ENCODE measurements around the gene KCTD1.

The KCTD1 gene

DNA sequence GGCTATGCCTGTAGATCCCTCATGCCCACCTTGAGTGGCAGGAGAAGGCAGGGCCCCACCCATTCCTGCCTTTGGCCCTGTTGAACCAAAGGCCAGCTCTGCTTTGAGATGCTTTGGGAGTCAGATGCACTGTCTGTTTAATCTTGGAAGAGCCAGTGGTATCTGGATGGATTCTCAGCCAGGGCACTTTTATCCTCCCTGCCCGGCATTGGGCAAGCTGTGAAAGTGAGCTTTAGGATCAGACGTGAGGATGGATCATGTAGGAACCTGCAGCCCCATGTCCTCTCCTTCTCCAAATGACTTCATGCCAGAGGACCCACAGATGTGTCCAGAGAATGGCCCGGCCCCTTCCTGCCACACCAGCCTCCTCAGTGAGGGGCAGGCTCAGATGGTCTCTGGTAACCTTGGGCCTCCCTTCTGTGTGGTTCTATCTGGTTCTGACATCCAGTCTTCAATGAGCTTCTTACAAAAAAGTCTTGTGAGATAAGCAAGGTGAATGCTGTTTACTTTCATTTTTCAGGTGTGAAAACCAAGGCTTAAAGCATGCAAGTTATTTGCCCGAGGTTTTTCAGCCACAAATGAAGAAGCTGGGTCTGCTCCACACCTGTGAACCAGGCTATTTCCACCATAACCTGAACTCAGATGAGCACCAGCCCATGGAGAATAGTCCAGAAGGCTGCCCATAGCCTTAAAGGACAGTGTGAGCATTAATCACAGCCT is 123.8 kb downstream of the KCTD1 start:
- Histone ChIP-seq H3K27me3 (replicated peaks in 2 of 5; ENCODE audit: control insufficient read depth in 4 of 5, insufficient read depth in 5 of 5, low read length in 4 of 5) (no peaks in the 10 kb centered on the region), H3K4me3 (ENCODE audit: control insufficient read depth in 1 of 7, extremely low read depth in 1 of 7, insufficient read depth in 4 of 7, low read depth in 2 of 7, low read length in 6 of 7) (no peak overlapping the region), H3K4me1 (ENCODE audit: control extremely low read depth in 1 of 4, control insufficient read depth in 4 of 4, insufficient read depth in 4 of 4, low read length in 3 of 4) (peaks cover 0 to 2% (median 0%) of the 10 kb centered on the region in 4 experiments), H3K36me3 (ENCODE audit: control insufficient read depth in 4 of 4, insufficient read depth in 4 of 4, low read length in 3 of 4) (no peaks in the 10 kb centered on the region), H3K9me3 (ENCODE audit: control extremely low read depth in 1 of 5, control insufficient read depth in 4 of 5, insufficient read depth in 2 of 5, low read depth in 1 of 5, low read length in 4 of 5) (no peaks in the 10 kb centered on the region), H3K27ac (ENCODE audit: insufficient read depth in 1 of 2, low read depth in 1 of 2, low read length in 2 of 2, poor library complexity in 1 of 2, severe bottlenecking in 2 of 2) (no peak overlapping the region)
- ChIA-PET CTCF (no interaction called here), POLR2A (no interaction called here)
- no peak for DNase-seq
- WGBS (ENCODE audit: insufficient coverage): 88% methylated on average over 2 of the region's 4 CpGs

DNA sequence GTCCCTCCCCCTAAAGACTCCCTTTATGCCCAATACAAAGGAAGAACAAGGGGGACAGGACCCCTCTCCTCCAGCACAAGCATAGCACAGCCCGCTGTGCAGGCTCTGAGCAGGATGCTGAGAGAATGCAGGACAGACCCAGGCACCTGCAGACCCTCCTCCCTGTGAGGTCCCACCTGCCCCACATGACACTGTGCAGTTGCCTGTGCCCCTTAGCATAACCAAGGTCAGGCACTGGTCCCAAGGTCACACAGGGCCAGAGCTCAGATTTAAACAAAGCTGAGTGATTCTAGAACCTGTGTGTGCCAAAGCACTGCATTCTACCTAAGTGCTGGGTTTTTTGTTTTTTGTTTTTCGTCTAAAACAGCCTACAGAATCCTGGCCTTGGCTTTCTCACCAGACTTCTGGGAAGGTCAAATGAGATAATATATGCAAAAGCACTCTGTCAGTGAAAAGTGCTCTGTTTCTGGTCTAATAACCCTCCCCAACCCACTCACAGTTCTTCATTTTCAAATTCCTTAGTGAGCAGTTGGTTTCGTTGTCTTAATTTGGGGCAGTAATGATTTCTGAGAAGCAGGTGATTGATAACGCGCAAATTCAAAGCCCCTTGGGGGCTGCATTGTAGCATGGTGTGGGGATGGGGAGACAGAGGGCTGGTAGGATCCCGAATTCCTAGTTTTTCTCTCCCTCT is 125.7 kb downstream of the KCTD1 start:
- Histone ChIP-seq H3K9me3 (ENCODE audit: control extremely low read depth in 1 of 5, control insufficient read depth in 4 of 5, insufficient read depth in 2 of 5, low read depth in 1 of 5, low read length in 4 of 5) (no peaks in the 10 kb centered on the region), H3K27ac (ENCODE audit: insufficient read depth in 1 of 2, low read depth in 1 of 2, low read length in 2 of 2, poor library complexity in 1 of 2, severe bottlenecking in 2 of 2) (no peak overlapping the region), H3K36me3 (ENCODE audit: control insufficient read depth in 4 of 4, insufficient read depth in 4 of 4, low read length in 3 of 4) (no peaks in the 10 kb centered on the region), H3K4me3 (ENCODE audit: control insufficient read depth in 1 of 7, extremely low read depth in 1 of 7, insufficient read depth in 4 of 7, low read depth in 2 of 7, low read length in 6 of 7) (no peak overlapping the region), H3K4me1 (ENCODE audit: control extremely low read depth in 1 of 4, control insufficient read depth in 4 of 4, insufficient read depth in 4 of 4, low read length in 3 of 4) (peaks cover 0 to 2% (median 0%) of the 10 kb centered on the region in 4 experiments), H3K27me3 (replicated peaks in 2 of 5; ENCODE audit: control insufficient read depth in 4 of 5, insufficient read depth in 5 of 5, low read length in 4 of 5) (no peaks in the 10 kb centered on the region)
- no peak for DNase-seq
- ChIA-PET POLR2A (interaction anchor here (0.6 kb wide), 1 partner anchor 8 kb away, joined by 4 read pairs; no protein-coding TSS in a partner anchor), CTCF (no interaction called here)
- WGBS (ENCODE audit: insufficient coverage): no CpG with 5 or more reads among the region's 6 CpGs

DNA sequence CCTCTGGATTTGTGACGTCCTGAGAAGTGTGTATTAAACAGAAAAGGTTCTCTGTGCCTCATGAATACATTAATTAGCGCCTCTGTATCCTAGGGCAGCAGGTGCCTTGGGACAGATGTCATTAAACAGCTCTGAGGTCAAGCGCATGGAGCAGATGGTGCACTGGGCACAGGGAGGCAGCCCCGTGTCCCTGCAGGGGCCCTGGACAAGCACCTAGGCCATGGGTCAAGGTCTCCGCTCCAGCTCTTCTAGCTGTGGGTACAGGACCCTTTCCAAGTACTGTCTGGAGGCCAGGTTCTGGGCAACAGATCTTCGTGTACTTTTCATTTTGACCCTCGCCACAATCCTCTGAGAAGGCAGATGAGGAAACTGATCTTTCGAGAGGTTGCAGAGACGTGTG is 126.4 kb downstream of the KCTD1 start:
- Histone ChIP-seq H3K9me3 (ENCODE audit: control extremely low read depth in 1 of 5, control insufficient read depth in 4 of 5, insufficient read depth in 2 of 5, low read depth in 1 of 5, low read length in 4 of 5) (no peaks in the 10 kb centered on the region), H3K27ac (ENCODE audit: insufficient read depth in 1 of 2, low read depth in 1 of 2, low read length in 2 of 2, poor library complexity in 1 of 2, severe bottlenecking in 2 of 2) (no peak overlapping the region), H3K36me3 (ENCODE audit: control insufficient read depth in 4 of 4, insufficient read depth in 4 of 4, low read length in 3 of 4) (no peaks in the 10 kb centered on the region), H3K4me1 (ENCODE audit: control extremely low read depth in 1 of 4, control insufficient read depth in 4 of 4, insufficient read depth in 4 of 4, low read length in 3 of 4) (peaks cover 0 to 2% (median 0%) of the 10 kb centered on the region in 4 experiments), H3K27me3 (replicated peaks in 2 of 5; ENCODE audit: control insufficient read depth in 4 of 5, insufficient read depth in 5 of 5, low read length in 4 of 5) (no peaks in the 10 kb centered on the region), H3K4me3 (ENCODE audit: control insufficient read depth in 1 of 7, extremely low read depth in 1 of 7, insufficient read depth in 4 of 7, low read depth in 2 of 7, low read length in 6 of 7) (no peak overlapping the region)
- ChIA-PET CTCF (no interaction called here), POLR2A (no interaction called here)
- 96% methylated on average over 9 of the region's 9 CpGs for WGBS (ENCODE audit: insufficient coverage)
- DNase-seq: no peak

DNA sequence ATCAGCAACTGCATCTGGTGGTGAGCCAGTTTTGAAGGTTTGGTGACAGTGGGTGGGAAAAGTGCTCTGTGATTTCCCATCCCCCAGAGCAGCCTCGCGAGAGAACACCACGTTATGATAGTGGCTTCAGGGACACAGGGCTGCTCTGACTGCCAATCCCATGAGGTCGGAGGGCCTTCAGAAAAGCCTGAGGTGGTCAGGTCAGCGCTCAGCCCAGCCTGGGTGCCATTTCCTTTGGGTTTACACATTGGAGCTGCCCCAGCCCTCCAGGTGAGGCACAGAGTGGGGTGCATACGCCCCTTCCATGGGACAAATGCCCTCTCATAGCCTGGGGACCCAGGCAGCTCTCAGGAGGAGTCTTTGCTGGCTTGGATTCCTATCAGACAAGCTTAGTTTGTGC is 126.8 kb downstream of the KCTD1 start:
- H3K4me1 ChIP-seq (ENCODE audit: control extremely low read depth in 1 of 4, control insufficient read depth in 4 of 4, insufficient read depth in 4 of 4, low read length in 3 of 4): peaks cover 0 to 2% (median 0%) of the 10 kb centered on the region in 4 experiments
- no peaks in the 10 kb centered on the region for H3K36me3 ChIP-seq (ENCODE audit: control insufficient read depth in 4 of 4, insufficient read depth in 4 of 4, low read length in 3 of 4)
- H3K4me3 ChIP-seq (ENCODE audit: control insufficient read depth in 1 of 7, extremely low read depth in 1 of 7, insufficient read depth in 4 of 7, low read depth in 2 of 7, low read length in 6 of 7): no peak overlapping the region
- no peaks in the 10 kb centered on the region for H3K27me3 ChIP-seq (replicated peaks in 2 of 5; ENCODE audit: control insufficient read depth in 4 of 5, insufficient read depth in 5 of 5, low read length in 4 of 5)
- DNase-seq: no peak
- 93% methylated on average over 6 of the region's 6 CpGs for WGBS (ENCODE audit: insufficient coverage)
- H3K9me3 ChIP-seq (ENCODE audit: control extremely low read depth in 1 of 5, control insufficient read depth in 4 of 5, insufficient read depth in 2 of 5, low read depth in 1 of 5, low read length in 4 of 5): no peaks in the 10 kb centered on the region
- H3K27ac ChIP-seq (ENCODE audit: insufficient read depth in 1 of 2, low read depth in 1 of 2, low read length in 2 of 2, poor library complexity in 1 of 2, severe bottlenecking in 2 of 2): no peak overlapping the region
- POLR2A ChIA-PET: no interaction called here
- CTCF ChIA-PET: no interaction called here

DNA sequence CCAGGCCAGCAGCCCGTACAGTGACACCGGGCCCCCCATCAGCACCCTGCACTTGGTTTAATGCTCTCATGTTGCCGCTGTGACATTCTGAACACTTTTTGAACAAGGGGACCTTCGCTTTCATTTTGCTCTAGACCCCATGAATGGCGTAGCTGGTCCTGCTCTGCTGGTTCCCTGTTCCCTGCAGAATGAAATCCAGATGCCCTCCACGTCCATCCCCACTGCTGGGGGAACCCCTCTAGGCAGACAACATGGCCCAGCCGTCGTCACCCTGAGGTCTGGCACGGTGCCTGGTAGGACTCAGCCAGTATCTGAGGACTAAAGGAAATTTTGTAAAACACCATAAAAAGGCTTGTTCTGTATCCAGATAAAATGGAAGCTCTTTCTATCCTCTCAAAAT is 128.6 kb downstream of the KCTD1 start:
- CTCF ChIA-PET: interaction anchor here (1.3 kb wide), 1 partner anchor 12 kb away, joined by 5 read pairs; no protein-coding TSS in a partner anchor
- DNase-seq: no peak
- WGBS (ENCODE audit: insufficient coverage): 90% methylated on average over 9 of the region's 9 CpGs
- Histone ChIP-seq H3K4me3 (ENCODE audit: control insufficient read depth in 1 of 7, extremely low read depth in 1 of 7, insufficient read depth in 4 of 7, low read depth in 2 of 7, low read length in 6 of 7) (no peak overlapping the region), H3K27ac (ENCODE audit: insufficient read depth in 1 of 2, low read depth in 1 of 2, low read length in 2 of 2, poor library complexity in 1 of 2, severe bottlenecking in 2 of 2) (no peak overlapping the region), H3K36me3 (ENCODE audit: control insufficient read depth in 4 of 4, insufficient read depth in 4 of 4, low read length in 3 of 4) (no peaks in the 10 kb centered on the region), H3K9me3 (ENCODE audit: control extremely low read depth in 1 of 5, control insufficient read depth in 4 of 5, insufficient read depth in 2 of 5, low read depth in 1 of 5, low read length in 4 of 5) (no peaks in the 10 kb centered on the region), H3K4me1 (ENCODE audit: control extremely low read depth in 1 of 4, control insufficient read depth in 4 of 4, insufficient read depth in 4 of 4, low read length in 3 of 4) (peaks cover 0 to 2% (median 0%) of the 10 kb centered on the region in 4 experiments), H3K27me3 (replicated peaks in 2 of 5; ENCODE audit: control insufficient read depth in 4 of 5, insufficient read depth in 5 of 5, low read length in 4 of 5) (no peaks in the 10 kb centered on the region)
- POLR2A ChIA-PET: no interaction called here

DNA sequence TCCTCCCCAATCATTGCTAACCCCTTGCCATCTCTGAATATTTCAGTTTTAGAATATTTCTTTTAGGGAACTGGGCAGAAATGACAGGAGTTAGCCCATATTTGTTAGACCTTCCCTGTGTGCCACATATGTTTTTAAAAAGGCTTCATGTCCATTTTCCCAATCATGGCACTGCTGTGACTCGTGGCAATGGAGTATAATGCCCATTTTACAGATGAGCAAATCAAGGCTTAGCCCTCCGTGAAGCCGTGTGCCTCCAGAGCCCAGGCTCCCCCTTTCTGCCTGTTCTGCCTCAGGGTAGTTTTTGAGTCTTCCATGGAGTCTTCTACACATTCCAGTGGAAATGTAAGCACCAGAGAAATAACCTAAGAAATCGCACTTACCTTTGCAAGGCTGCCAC is 130.1 kb downstream of the KCTD1 start:
- H3K9me3 ChIP-seq (ENCODE audit: control extremely low read depth in 1 of 5, control insufficient read depth in 4 of 5, insufficient read depth in 2 of 5, low read depth in 1 of 5, low read length in 4 of 5): no peaks in the 10 kb centered on the region
- no peaks in the 10 kb centered on the region for H3K4me1 ChIP-seq (ENCODE audit: control extremely low read depth in 1 of 4, control insufficient read depth in 4 of 4, insufficient read depth in 4 of 4, low read length in 3 of 4)
- DNase-seq: no peak
- H3K4me3 ChIP-seq (ENCODE audit: control insufficient read depth in 1 of 7, extremely low read depth in 1 of 7, insufficient read depth in 4 of 7, low read depth in 2 of 7, low read length in 6 of 7): no peak overlapping the region
- no peaks in the 10 kb centered on the region for H3K27me3 ChIP-seq (replicated peaks in 2 of 5; ENCODE audit: control insufficient read depth in 4 of 5, insufficient read depth in 5 of 5, low read length in 4 of 5)
- H3K27ac ChIP-seq (ENCODE audit: insufficient read depth in 1 of 2, low read depth in 1 of 2, low read length in 2 of 2, poor library complexity in 1 of 2, severe bottlenecking in 2 of 2): no peak overlapping the region
- ChIA-PET CTCF (interaction anchor here (1.3 to 1.5 kb wide), 2 partner anchors 10 to 17 kb away, joined by 4 to 5 read pairs; no protein-coding TSS in a partner anchor), POLR2A (no interaction called here)
- WGBS (ENCODE audit: insufficient coverage): 98% methylated on average over 4 of the region's 4 CpGs
- no peaks in the 10 kb centered on the region for H3K36me3 ChIP-seq (ENCODE audit: control insufficient read depth in 4 of 4, insufficient read depth in 4 of 4, low read length in 3 of 4)

DNA sequence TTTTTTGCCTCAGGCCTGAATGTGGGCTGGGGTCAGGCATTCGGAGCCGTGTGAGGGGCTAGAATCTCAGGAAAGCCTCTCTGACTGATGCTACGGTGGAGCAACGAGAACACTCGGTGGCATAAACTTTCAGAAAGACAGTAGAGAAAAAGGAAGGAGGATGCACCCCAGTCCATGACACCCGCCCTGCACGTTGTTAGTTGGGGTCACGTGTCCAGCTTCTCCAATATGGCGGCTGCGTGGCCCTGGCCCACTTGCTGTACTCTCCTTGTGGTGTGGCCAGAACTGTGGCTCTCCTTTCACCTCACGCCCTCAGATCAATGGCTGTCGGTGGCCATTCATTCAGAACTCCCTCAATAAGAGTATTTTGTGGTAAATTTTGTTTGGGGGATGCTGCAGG is 131.2 kb downstream of the KCTD1 start:
- CTCF ChIA-PET: interaction anchor here (1.5 kb wide), 1 partner anchor 12 kb away, joined by 3 read pairs; no protein-coding TSS in a partner anchor
- 98% methylated on average over 10 of the region's 12 CpGs for WGBS (ENCODE audit: insufficient coverage)

More for the DNA sequence above, 131.2 kb downstream of the KCTD1 start:
- H3K36me3 ChIP-seq (ENCODE audit: control insufficient read depth in 4 of 4, insufficient read depth in 4 of 4, low read length in 3 of 4): no peaks in the 10 kb centered on the region
- no peaks in the 10 kb centered on the region for H3K4me1 ChIP-seq (ENCODE audit: control extremely low read depth in 1 of 4, control insufficient read depth in 4 of 4, insufficient read depth in 4 of 4, low read length in 3 of 4)
- DNase-seq: no peak
- peaks cover 0 to 2% (median 0%) of the 10 kb centered on the region in 5 experiments for H3K9me3 ChIP-seq (ENCODE audit: control extremely low read depth in 1 of 5, control insufficient read depth in 4 of 5, insufficient read depth in 2 of 5, low read depth in 1 of 5, low read length in 4 of 5)
- no peaks in the 10 kb centered on the region for H3K27me3 ChIP-seq (replicated peaks in 2 of 5; ENCODE audit: control insufficient read depth in 4 of 5, insufficient read depth in 5 of 5, low read length in 4 of 5)
- POLR2A ChIA-PET: no interaction called here
- H3K27ac ChIP-seq (ENCODE audit: insufficient read depth in 1 of 2, low read depth in 1 of 2, low read length in 2 of 2, poor library complexity in 1 of 2, severe bottlenecking in 2 of 2): no peak overlapping the region
- no peak overlapping the region for H3K4me3 ChIP-seq (ENCODE audit: control insufficient read depth in 1 of 7, extremely low read depth in 1 of 7, insufficient read depth in 4 of 7, low read depth in 2 of 7, low read length in 6 of 7)
